Epithelial cell of prostate (primary cell): ENCODE data around the gene FXN.
"Not testable (repeated sequence)": the region's sequence is repeated elsewhere in the genome, so short reads cannot be mapped to it uniquely, and the experiment has no call there.

Experiments
- DNase-seq: peaks from one replicate; pipeline ENCODE4 v3.0.0-alpha.2; 2011; ENCODE audit warnings: low read depth, low spot score
- H3K27ac ChIP-seq: fragments of 450-650 bp; 2 replicates; pipeline ENCODE4 v1.5.1; 2017; ENCODE audit warnings: mild to moderate bottlenecking

FXN gene

DNA sequence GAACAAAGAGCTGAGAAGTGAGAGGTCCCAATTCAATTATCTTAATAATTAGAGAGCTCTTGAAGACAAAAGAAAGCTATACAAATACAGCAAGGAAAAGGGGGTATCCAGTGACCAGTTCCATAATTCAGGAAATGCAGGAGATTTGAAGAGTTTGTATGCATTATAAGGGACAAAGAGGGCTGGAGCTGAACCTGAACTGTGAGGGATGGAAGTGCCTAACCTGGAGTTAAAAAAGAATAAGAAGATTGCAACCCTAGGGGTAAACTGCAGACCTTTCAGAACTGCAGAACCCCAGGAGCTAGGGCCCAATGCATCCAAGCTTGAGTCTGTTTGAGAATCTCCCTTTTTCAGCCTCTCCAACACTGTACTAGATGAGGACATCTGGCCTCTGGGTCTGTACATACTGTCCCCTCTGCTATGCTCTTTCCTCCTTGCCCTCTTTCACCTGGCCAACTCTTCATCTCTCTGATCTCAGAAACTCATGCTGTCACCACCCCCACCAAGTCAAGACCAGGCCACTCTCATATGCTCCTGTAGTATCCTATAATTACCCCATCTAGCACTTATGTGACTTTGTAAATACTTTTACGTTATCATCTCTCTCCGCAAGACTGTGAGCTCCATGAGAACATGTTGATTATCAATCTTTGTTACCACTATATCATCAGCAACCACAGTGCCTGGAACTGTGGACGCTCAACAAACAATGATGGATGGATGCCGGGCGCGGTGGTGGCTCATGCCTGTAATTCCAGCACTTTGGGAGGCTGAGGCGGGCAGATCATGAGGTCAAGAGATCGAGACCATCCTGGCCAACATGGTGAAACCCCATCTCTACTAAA lies 15.0 kb upstream of the FXN start:
- no peak overlapping the region for H3K27ac ChIP-seq
- no peak for DNase-seq

DNA sequence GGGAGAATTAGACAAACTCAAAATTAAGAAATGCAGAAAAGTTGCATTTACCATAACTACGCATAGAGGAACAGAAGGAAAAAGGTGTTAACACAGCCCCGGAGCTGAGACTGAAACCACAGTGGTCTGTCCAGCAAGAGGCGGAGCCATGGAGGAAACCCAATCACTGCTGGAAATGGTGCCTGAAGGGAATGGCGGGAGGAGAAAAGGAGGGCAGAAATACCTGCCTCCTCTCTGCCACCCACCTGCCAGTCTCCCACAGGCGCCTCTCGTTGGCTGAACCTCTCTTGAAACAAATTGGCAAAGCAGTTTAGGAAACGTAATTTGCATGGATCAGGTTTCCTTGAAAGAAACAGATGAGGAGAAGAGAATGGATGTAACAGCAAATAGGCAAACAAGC lies 11.9 kb upstream of the FXN start:
- DNase-seq: no peak
- H3K27ac ChIP-seq: no peak overlapping the region

DNA sequence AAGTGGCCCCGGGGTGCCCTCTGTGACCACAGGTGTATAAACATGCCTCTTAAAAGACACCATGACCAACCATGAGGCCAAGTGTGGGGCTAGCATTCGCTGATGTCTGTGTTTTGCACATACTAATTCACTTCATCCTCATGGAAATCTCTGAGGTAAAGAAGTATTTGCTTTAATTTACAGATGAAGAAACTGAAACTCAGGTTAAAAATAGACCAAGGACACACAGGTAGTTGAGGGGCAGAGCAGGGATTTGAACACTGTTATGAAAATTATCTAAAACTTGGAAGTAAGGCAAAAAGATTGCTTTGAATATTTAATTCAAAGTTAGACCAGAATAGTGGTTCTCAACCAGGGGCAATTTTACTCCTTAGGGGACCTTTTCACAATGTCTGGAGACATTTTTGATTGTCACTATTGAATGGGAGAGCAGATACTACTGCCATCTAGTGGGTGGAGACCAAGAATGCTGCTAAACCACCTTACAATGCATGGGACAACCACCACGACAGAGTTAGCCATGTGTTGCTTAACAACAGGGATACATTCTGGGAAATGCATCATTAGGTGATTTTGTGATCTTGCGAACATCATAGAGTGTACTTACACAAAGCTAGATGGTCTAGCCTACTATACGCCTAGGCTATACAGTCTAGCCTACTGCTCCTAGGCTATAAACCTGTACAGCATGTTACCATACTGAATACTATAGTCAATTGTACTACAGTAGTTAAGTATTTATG lies 8.0 kb upstream of the FXN start:
- DNase-seq: no peak
- H3K27ac ChIP-seq: no peak overlapping the region

DNA sequence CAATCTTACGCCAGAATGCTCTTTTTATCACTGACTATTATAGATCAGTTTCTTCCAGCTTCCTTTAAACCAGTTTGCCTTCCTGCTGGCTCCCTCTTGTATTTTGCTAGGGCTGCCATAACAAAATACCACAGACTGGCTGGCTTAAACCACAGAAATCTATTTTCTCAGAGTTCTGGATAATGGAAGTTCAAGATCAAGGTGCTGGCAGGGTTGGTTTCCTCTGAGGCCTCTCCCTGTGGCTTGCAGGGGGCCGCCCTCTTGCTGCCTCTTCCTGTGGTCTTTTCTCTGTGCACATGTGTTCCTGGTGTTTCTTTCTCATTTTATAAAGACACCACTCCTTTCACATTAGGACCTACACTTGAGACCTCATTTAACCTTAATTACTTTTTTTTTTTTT lies 6.8 kb upstream of the FXN start:
- no peak for DNase-seq
- H3K27ac ChIP-seq: no peak overlapping the region

DNA sequence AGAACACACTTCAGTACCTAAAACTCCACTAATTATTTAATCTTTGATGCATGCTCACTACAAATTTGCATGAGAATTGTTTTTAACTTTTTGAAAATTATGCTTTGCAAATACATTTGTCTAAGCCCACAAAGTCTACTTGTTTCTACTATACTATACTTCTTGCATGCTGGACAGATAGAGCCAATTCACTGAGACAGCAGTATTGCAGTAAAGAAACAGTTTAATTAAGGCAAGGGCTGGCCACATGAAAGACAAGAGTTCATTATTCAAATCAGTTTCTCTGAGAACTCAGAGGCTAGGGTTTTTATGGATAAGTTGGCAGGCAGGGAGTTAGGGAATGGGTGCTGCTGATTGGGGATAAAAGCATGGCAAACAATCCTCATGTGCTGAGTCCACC lies 6.0 kb upstream of the FXN start:
- no peak for DNase-seq
- no peak overlapping the region for H3K27ac ChIP-seq

DNA sequence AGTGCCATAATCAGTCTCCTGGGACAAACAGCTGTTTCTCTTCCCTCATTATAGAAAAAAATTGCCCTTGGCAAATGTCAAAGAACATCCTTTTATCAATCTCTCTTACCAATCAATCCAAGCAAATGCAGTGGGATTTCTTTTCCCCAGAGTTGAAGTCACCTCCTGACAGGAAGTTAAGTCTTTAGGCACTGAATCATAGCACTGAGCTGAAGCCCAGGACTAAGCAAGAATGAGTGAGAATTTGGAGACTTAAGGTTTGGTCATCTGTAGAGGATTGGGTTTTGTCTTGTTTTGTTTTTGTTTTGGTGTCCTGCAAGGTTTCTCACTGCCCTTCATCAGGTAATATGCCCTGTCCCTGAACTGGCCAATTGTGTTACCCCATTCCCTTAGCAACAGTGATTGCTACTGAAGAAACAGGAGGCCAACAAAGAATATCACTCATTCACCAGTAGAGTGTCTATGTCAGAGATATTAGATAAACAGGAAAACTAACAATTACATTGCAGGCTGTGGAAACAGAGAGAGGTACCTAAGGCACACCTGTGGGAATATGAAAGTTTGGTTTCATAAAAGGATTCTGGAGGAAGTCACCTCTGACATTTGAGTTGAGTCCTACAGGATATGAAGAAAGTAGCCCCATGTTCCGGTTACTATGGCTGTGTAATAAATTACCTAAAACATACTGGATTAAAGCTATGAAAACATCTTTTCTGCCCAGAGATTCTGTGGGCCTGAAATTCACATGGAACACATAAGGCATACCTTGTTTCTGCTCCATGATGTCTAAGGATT lies 4.5 kb upstream of the FXN start:
- no peak for DNase-seq
- H3K27ac ChIP-seq: no peak overlapping the region

DNA sequence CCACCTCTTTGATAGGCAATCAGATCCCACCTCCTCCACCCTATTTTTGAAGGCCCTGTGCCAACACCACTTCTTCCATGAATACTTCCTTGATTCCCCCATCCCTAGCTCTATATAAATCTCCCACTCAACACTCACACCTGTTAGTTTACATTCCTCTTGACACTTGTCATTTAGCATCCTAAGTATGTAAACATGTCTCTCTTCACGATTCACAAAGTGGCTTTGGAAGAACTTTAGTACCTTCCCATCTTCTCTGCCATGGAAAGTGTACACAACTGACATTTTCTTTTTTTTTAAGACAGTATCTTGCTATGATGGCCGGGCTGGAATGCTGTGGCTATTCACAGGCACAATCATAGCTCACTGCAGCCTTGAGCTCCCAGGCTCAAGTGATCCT lies 1.5 kb upstream of the FXN start:
- no peak overlapping the region for H3K27ac ChIP-seq
- no peak for DNase-seq

GRCh38 chr9:69036309-69036708 lies 757 bp downstream of the FXN start:
- peak overlapping the region; percentile 39 for H3K27ac ChIP-seq
- no peak for DNase-seq

- DNase-seq: no peak
- no peak overlapping the region for H3K27ac ChIP-seq
These were observed 1.2 kb downstream of the FXN start for GRCh38 chr9:69036799-69037198.

DNA sequence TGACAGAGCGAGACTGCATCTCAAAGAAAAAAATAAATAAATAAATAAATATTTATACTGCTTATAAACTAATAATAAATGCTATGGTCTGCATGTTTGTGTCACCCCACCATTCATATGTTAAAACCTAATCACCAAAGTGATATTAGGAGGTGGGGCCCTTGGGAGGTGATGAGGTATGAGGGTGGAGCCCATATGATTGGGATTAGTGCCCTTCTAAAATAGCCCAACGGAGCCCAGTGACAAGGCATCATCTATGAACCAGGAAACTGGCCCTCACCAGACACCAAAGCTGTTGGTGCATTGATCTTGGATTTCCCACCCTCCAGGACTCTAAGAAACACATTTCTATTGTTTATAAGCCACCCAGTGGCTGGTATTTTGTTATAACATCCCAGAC lies 5.1 kb downstream of the FXN start:
- DNase-seq: no peak
- no peak overlapping the region for H3K27ac ChIP-seq

DNA sequence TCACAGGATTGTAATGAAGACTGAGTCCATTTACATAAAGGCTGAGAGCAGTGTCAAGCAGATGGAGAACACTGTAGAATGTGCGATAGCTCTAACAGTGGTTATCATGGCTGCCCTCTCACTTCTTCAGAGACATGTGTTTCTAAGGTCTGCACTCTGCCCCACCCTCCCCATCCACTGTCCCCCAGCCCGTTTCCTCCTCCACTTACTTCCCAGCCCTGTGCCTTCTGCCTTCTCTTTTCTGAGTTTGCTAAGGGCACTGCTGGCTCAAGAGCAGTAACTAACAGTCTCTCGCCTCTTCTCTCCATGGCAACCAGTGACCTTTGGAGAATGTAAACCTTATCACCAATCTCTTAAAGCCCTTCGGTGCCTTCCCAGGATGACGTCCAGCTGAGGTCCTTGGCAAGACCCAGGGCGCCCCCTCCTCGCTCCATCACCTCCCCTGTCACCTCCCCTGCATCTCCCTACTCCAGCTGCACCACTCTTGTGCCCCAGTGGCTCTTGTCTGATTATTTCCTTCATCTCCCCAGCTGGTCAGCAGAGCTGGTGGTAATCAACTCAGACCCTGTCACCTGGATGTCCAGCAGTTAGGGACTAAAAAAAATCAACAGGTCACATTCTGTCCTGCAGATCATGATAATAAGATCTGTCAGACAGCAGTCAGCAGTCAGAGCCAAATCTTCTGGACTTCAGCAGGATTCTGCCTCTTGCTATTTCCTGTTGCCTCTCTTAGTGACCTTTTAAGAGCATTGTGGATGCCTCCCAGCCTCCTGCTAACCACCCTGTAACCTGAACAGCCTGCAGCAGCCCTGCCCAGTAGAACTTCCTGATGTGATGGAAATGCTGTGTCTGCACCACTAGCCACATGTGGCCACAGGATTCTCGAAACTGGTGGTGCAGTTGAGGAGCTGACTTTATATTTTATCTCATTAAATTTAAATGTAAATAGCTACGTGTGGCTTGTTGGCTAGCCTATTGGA lies 9.0 kb downstream of the FXN start:
- H3K27ac ChIP-seq: no peak overlapping the region
- DNase-seq: no peak

- DNase-seq: no peak
- H3K27ac ChIP-seq: no peak overlapping the region
These were observed 10.3 kb downstream of the FXN start for GRCh38 chr9:69045821-69046220.

- H3K27ac ChIP-seq: no peak overlapping the region
- DNase-seq: no peak
These were observed 11.2 kb downstream of the FXN start for GRCh38 chr9:69046723-69047122.

GRCh38 chr9:69047371-69047770 lies 11.8 kb downstream of the FXN start:
- no peak for DNase-seq
- no peak overlapping the region for H3K27ac ChIP-seq

- no peak overlapping the region for H3K27ac ChIP-seq
- DNase-seq: no peak
These were observed 13.5 kb downstream of the FXN start for GRCh38 chr9:69049094-69049493.

DNA sequence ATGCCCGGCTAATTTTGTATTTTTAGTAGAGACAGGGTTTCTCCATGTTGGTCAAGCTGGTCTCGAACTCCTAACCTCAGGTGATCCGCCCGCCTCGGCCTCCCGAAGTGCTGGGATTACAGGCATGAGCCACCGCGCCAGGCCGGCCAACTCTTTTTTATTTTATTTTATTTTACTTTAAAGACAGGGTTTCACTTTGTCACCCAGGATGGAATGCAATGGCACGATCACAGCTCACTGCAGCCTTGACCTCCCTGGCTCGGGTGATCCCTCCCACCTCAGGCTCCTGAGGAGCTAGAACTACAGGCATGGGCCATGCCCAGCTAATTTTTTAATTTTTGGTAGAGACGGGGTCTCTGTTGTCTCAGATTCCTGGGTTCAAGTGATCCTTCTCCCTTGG lies 15.4 kb downstream of the FXN start:
- H3K27ac ChIP-seq, DNase-seq: not testable (repeated sequence)

GRCh38 chr9:69054989-69055388 lies 19.4 kb downstream of the FXN start:
- no peak overlapping the region for H3K27ac ChIP-seq

DNA sequence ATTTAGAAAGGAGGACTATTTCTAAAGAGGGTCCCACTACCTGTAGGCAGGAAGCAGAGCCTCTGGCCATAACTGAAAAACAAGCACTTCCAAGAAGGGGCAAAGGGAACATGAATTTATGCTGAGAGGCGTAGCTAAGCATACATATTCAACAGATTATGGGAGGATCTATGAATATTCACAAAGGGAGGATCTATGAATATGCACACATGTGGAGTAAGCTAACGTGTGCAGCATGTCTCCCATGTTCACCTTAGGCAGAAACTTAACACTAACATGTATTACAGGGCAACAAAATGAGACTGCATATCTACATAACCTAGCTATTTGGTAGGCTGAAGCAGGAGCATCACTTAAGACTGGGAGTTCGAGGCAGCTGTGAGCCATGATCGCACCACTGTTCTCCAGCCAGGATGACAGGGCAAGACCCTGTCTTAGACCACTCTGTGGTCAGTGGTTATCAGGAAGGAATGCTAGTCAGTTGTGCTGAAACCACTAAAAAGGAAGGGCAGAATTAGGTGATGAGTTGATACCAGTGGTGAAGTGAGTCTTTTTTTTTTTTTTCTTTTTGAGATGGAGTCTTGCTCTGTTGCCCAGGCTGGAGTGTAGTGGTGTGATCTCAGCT lies 20.8 kb downstream of the FXN start:
- no peak overlapping the region for H3K27ac ChIP-seq
- no peak for DNase-seq

More at GRCh38 chr9:69054989-69055388, 19.4 kb downstream of the FXN start:
- DNase-seq: no peak

GRCh38 chr9:69058101-69058500 lies 22.5 kb downstream of the FXN start:
- H3K27ac ChIP-seq: no peak overlapping the region
- no peak for DNase-seq
